HG02588 (cell line): ENCODE measurements around the gene RGS7.
"Not testable (repeated sequence)": the region's sequence is repeated elsewhere in the genome, so short reads cannot be mapped to it uniquely, and the experiment has no call there.

ENCODE experiments used
- ATAC-seq: cut with Tn5 transposase; IDR thresholded peaks from one replicate; pipeline ENCODE4 v1.9.1; 2021; ENCODE audit warnings: mild to moderate bottlenecking, moderate library complexity; ENCODE audit not compliant: unreplicated experiment

Gene RGS7

GRCh38 chr1:240804475-240804874 is 552.5 kb downstream of the RGS7 start:
- ATAC-seq: no peak

GRCh38 chr1:240803151-240803550 is 553.9 kb downstream of the RGS7 start:
- no peak for ATAC-seq

- ATAC-seq: no peak
Observed at GRCh38 chr1:240802271-240802670, 554.7 kb downstream of the RGS7 start.

GRCh38 chr1:240801442-240801841 is 555.6 kb downstream of the RGS7 start:
- no peak for ATAC-seq

GRCh38 chr1:240800291-240800690 is 556.7 kb downstream of the RGS7 start:
- ATAC-seq: no peak

GRCh38 chr1:240797050-240797449 is 560.0 kb downstream of the RGS7 start:
- no peak for ATAC-seq

- ATAC-seq: no peak
Observed at GRCh38 chr1:240794046-240794843, 562.8 kb downstream of the RGS7 start.

GRCh38 chr1:240792915-240793529 is 564.0 kb downstream of the RGS7 start:
- no peak for ATAC-seq

- no peak for ATAC-seq
Observed at GRCh38 chr1:240790856-240791255, 566.1 kb downstream of the RGS7 start.

GRCh38 chr1:240786880-240787279 is 570.1 kb downstream of the RGS7 start:
- ATAC-seq: no peak

GRCh38 chr1:240784776-240785175 is 572.2 kb downstream of the RGS7 start:
- ATAC-seq: no peak

GRCh38 chr1:240783728-240784137 is 573.3 kb downstream of the RGS7 start:
- not testable (repeated sequence) for ATAC-seq

- ATAC-seq: no peak
Observed at GRCh38 chr1:240776237-240776636, 580.8 kb downstream of the RGS7 start.

- no peak for ATAC-seq
Observed at GRCh38 chr1:240772131-240772530, 584.9 kb downstream of the RGS7 start.

GRCh38 chr1:240771450-240771849 is 585.6 kb downstream of the RGS7 start:
- ATAC-seq: no peak

- no peak for ATAC-seq
Observed at GRCh38 chr1:240768979-240769378, 588.0 kb downstream of the RGS7 start.

GRCh38 chr1:240766831-240767230 is 590.2 kb downstream of the RGS7 start:
- ATAC-seq: no peak

- ATAC-seq: no peak
Observed at GRCh38 chr1:240765732-240766363, 591.2 kb downstream of the RGS7 start.

GRCh38 chr1:240763771-240764170 is 593.2 kb downstream of the RGS7 start:
- no peak for ATAC-seq

GRCh38 chr1:240763095-240763494 is 593.9 kb downstream of the RGS7 start:
- not testable (repeated sequence) for ATAC-seq

GRCh38 chr1:240762471-240762987 is 594.5 kb downstream of the RGS7 start:
- ATAC-seq: not testable (repeated sequence)

- ATAC-seq: not testable (repeated sequence)
Observed at GRCh38 chr1:240758777-240759176, 598.2 kb downstream of the RGS7 start.
